GM18498 (cell line): ENCODE results near the gene SKOR1.
A peak's percentile ranks its signal among the peaks of the same experiment; 100 is the strongest.

Source experiments
- ATAC-seq: cut with Tn5 transposase; IDR thresholded peaks from one replicate; pipeline ENCODE4 v1.9.1; 2021; ENCODE audit warnings: mild to moderate bottlenecking, moderate library complexity; ENCODE audit not compliant: unreplicated experiment

SKOR1 gene

DNA sequence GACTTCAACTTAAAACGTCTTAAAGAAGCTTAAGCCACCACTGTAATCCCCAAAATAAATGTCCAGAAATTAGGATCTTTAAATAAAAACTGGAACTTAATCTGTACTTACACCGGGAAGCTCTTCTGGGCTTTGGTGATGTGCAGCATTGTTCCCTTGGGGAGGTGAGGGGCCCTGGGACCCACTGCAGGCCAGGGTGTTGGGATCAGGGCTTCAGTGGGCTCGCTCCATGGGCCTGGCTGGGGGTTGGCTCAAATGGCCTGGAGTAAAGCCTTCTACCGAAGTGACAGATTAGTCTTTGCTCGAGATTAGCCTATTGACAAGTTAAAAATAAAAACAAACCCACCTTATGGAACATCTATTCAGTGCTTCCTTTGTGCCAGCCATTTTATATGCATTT lies 20.7 kb downstream of the SKOR1 start:
- no peak for ATAC-seq

- no peak for ATAC-seq
Observed at GRCh38 chr15:67849538-67849937, 24.2 kb downstream of the SKOR1 start.

- ATAC-seq = no peak
Observed at GRCh38 chr15:67850336-67850735, 25.0 kb downstream of the SKOR1 start.

DNA sequence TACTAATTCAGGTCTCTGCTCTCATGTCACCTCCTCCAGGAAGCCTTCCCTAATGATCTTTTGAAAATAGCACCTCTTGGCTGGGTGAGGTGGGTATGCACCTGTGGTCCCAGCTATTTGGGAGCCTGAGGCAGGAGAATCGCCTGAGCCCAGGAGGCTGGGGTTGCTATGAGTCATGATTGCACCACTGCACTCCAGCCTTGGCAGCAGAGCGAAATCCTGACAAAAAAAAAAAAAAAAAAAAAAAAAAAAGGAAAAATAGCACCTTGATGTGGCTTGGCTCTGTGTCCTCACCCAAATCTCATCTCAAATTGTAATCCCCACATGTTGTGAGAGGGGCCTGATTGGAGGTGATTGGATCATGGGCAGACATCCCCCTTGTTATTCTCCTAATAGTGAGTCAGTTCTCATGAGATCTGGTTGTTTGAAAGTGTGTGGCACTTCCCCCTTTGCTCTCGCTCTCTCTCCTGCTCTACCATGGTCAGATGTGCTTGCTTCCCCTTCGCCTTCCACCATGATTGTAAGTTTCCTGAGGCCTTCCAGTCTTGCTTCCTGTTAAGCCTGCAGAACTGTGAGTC lies 25.8 kb downstream of the SKOR1 start:
- no peak for ATAC-seq

DNA sequence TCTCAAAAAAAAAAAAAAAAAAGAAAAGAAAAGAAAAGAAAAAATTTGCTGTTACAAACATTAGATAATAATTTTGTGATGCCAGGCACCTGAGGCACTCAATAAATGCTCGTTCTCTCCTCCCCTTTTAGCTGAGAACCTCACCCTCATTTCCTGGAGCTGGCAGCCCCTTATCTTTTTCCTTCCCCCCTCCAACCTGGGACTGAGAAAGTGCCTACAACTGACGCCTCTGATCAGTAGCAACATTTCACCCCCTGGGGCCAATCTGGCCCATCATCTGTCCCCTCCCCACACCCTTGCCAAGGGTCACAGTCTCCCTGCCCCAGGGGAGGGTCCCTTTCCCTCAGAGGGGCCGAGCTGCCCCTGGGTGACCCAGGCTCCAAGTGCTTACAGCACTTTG lies 27.1 kb downstream of the SKOR1 start:
- ATAC-seq = no peak

GRCh38 chr15:67853454-67853853 lies 28.1 kb downstream of the SKOR1 start:
- no peak for ATAC-seq

DNA sequence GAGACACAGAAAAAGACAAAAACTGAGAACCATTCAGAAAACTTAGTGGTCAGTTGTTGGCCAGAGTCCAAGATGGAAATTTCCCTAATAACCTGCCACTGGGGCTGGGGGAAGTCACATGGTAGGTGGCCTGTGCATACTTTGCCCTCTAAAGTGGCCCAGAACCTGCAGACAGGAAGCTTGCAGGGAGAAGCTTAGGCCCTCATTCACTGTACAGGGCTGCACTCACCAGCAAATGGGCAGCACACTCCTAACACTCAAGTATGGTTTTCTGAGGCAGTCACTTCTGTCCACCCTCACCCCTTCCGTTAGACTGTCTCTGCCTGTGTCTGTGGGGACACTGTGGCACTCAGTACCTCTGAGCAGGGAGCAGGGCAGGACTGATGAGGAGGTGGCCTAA lies 29.0 kb downstream of the SKOR1 start:
- ATAC-seq = no peak

DNA sequence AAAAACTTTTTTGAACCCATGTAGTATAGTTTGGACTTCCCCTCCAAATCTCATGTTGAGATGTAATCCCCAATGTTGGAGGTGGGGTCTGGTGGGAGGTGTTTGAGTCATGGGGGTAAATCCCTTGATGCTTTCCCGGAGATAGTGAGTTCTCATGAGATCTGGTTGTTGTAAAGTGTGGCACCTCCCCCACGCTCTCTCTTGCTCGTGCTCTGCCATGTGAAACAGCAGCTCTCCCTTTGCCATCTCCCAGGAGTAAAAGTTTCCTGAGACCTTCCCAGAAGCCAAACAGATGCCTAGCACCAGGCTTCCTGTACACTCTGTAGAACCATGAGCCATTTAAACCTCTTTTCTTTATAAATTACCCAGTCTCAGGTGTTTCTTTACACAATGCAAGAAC lies 30.5 kb downstream of the SKOR1 start:
- ATAC-seq = no peak

DNA sequence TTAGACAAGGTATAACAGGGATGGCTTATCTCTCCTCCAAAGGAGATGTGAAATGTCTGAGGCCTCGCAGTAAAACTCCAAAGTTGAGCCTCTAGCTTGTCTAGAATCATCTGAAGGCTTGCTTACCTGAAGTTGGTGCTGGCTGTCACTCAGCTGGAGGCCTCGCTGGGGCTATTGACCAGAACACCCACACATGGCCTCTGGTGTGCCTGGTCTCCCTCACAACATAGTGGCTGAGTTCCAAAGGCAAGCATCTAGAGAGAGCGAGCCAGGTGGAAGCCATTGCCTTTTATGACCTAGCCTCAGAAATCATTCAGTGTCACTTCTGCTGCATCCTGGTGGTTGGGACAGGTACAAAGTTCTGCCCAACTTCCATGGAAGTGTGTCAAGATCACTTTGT lies 31.9 kb downstream of the SKOR1 start:
- no peak for ATAC-seq

- no peak for ATAC-seq
Observed at GRCh38 chr15:67859331-67859946, 34.1 kb downstream of the SKOR1 start.

DNA sequence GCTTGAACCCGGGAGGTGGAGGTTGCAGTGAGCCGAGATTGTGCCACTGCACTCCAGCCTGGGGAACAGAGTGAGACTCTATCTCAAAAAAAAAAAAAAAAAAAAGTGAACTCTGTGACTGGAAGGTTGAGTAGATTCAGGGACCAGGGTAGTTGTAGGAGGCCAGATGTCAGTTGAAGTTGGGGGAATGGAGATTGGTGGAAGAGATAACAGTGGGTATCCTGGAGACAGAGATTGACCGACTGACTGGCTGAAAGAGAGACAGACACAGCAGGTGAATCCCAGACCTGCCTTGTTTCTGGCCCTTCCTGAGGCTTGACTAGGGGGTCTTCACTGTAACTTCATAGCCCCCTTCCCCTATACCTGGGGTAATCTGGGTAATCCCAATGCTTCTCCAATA lies 36.7 kb downstream of the SKOR1 start:
- no peak for ATAC-seq

- peak; percentile 15 for ATAC-seq
Observed at GRCh38 chr15:67862750-67863441, 37.6 kb downstream of the SKOR1 start.

- ATAC-seq = peak; percentile 84
Observed at GRCh38 chr15:67863442-67863987, 38.2 kb downstream of the SKOR1 start.

- no peak for ATAC-seq
Observed at GRCh38 chr15:67865331-67865730, 40.0 kb downstream of the SKOR1 start.

DNA sequence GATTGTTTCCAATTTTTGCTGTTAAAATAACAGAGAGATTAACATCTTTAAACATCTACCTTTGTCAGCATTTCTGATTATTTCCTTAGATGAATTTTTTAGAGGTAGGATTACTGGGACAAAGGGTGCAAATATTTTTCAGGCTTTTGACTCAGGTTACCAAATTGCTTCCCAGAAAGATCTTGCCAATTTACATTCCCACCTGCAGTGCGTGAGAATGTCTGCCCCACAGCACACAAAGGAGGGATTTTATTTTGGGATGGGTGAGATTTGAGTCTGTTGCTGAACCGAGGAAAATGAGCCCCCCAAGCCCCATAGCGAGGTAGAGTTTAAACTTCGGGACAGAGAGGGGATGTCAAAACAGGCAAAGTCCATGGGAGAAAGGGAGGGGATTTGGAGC lies 40.5 kb downstream of the SKOR1 start:
- no peak for ATAC-seq

DNA sequence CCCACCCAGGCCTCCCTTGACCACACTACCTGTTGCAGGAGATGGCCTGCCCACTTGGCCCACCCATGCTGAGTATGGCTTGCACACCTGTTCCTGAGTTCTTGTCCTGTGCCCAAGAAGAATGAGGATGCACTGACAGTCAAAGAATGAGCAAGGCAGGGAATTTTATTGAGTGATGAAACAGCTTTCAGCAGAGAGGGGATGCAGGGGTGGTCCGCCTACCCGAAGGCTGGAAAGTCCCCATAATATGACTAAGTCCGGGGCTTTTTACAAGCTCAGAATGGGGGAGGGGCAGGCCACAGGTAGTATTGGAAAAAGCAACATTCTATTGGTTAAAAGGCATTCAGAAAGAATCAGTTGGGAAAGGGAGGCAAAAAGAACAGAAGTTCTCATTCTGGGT lies 44.4 kb downstream of the SKOR1 start:
- no peak for ATAC-seq

GRCh38 chr15:67870868-67871408 lies 45.6 kb downstream of the SKOR1 start:
- ATAC-seq = no peak

DNA sequence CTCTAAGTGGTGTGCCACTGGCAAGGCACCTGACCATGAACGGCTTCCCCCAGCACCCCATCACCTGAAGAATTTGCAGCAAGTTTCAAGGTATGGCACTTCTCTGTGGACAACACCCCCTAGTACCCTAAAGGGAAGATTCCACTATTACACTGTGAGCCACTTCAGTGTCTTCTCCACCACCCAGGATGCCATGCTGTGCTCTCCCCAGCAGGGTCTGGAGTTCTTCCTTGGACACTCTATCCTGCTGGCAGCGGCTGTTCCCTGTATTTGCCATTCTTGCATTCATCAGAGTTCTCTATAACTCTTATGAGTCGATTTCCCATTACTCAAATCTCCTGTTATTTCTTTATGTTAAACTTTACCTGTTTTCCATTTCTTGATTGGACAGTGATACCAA lies 48.5 kb downstream of the SKOR1 start:
- ATAC-seq = no peak

DNA sequence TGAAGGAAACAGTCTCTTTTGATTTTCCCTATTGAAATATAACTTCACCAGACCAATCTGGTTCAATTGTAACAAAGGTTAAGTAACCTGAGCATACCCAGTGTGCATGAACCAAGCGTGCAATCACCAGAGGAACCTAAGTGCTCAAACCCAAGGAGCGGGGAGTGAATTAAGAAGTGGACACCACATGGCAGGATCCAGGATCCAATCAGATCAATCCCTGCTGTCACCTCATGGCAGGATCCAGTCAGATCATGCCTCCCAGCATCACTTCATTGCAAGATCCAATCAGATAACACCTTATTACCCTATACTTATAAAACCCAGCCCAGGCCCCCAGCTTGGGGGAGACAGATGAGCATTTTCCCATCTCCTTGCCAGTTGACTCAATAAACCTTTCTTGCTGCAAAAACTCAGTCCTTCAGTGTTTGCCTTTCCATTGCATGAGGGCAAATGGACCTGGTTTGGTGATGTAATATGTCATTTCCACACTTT lies 53.5 kb downstream of the SKOR1 start:
- ATAC-seq = no peak

DNA sequence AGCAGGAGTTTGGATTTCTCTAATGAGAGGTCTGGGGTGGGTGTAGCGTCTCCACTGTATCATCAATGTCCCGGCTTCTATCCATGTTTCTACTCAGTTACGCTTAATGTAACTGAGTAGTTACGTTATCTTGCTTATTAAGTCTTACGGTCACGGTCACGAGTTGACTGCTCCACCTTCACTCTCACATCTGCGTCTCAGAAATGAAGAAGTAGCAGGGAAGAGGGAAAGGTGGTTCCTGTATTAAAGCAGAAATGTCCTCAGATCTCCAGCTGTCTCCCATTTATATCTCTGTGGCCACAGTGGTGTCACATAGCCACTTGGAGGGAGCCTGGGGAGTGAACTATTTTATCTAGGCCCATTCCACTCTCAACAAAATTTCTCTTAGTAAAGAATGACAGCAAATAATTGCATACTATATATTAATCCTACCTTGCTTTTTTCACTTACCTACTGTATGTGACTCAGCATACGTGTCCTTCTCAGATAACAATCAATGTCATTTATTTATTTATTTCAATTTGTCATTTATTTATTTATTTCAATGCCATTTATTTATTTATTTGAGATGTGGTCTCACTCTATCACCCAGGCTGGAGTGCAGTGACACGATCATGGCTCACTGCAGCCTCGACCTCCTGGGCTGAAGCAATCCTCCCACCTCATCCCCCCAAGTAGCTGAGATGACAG lies 54.3 kb downstream of the SKOR1 start:
- ATAC-seq = no peak

DNA sequence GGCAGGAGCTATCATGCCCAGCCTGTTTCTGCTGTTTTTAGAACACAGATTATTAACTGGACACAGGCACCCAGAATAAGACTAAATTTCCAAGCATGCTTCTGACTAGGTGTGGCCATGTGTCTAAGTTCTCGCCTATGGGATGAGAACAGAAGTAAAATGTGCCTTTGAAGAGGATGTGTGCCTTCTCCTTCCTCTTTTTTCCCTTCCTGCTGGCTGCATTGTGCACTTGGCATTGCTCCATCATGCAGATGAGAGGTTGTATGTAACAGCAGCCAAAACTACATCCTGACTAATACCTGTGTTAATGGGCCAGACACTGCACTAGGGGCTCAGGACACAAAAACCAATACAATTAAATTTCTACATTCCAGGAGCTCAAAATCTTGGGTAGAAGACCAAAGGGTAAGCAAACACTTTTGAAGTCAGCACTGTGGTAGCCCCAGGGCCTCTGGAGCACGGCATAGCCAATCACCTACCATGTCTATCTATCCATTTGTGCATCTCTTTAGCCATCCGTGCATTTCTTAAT lies 55.4 kb downstream of the SKOR1 start:
- ATAC-seq = no peak
